ENCODE data around the gene TNRC6A. TPM values are rescaled to one million over a fixed set of nuclear protein-coding genes. Genes with fewer than 3 reads are reported as not detected.

Gene TNRC6A
- total and polyA plus RNA-seq, 10 of the 15 experiments (the other 5 are each of a cell fraction or from before 2014, with no cell fraction given), result 4.6 to 41.3 (median 29.7) TPM

- CTCF ChIA-PET, result interaction anchor here (1.6 kb wide), 1 partner anchor 9 kb away, joined by 4 read pairs; no protein-coding TSS in a partner anchor
- FAIRE-seq (no peak), ATAC-seq (no peak), DNase-seq (ENCODE audit: low read depth, low spot score) (no peak)
- POLR2A ChIA-PET, result no interaction called here
- in situ Hi-C loops (cut with MboI), result no loop called here
- no peaks in the 10 kb centered on the region; the same call in none of the 2 replicates for H3K79me2 ChIP-seq (ENCODE audit: control insufficient read depth, insufficient read depth, low read length)
- WGBS (ENCODE audit: insufficient coverage, insufficient replicate concordance, low lambda C conversion rate, missing lambda C conversion rate), result 86% methylated on average over 6 of the region's 6 CpGs
- BruUV-seq (replicated peaks), result no TSS peak
- H3K4me2 ChIP-seq (ENCODE audit: control insufficient read depth, insufficient read depth), result no peak overlapping the region
- no peak overlapping the region for H3K4me3 ChIP-seq
- no peak overlapping the region for H2AFZ ChIP-seq (ENCODE audit: control insufficient read depth, low read depth, low read length)
- no peak overlapping the region for H3K9ac ChIP-seq (ENCODE audit: control insufficient read depth, insufficient read depth, low read length)
- peaks cover 4 to 14% of the 10 kb centered on the region in 2 experiments for H3K36me3 ChIP-seq (ENCODE audit: control insufficient read depth in 2 of 2, insufficient read depth in 2 of 2, low read length in 1 of 2)
- RAD21 ChIA-PET (ENCODE audit: unreplicated experiment), result no interaction called here
- H3K27me3 ChIP-seq (replicated peaks in 1 of 2; ENCODE audit: control insufficient read depth in 2 of 2, insufficient read depth in 2 of 2, low read length in 1 of 2), result no peaks in the 10 kb centered on the region
- H4K20me1 ChIP-seq (ENCODE audit: control insufficient read depth, insufficient read depth), result no peaks in the 10 kb centered on the region; the same call in 1 of the 2 replicates
- no peaks in the 10 kb centered on the region for H3K4me1 ChIP-seq (ENCODE audit: control insufficient read depth, insufficient read depth, low read length)
- no peak overlapping the region for H3K27ac ChIP-seq (ENCODE audit: control insufficient read depth, insufficient read depth)
- intact Hi-C loops (cut with micrococcal nuclease; ENCODE audit: unreplicated experiment), result no loop called here
- SMC1A ChIA-PET (ENCODE audit: uncharacterized antibody, unreplicated experiment), result no interaction called here
- H3K9me3 ChIP-seq (replicated peaks; ENCODE audit: control insufficient read depth, insufficient read depth, low read length), result no peaks in the 10 kb centered on the region
- TF ChIP-seq DPF2 (IDR thresholded peaks at IDR 0.05) (no peak), SIN3A (IDR thresholded peaks at IDR 0.05; ENCODE audit: low read depth, low read length) (no peak), USF2 (IDR thresholded peaks at IDR 0.05; ENCODE audit: borderline replicate concordance, low read depth, low read length) (no peak), ATF7 (IDR thresholded peaks at IDR 0.05; ENCODE audit: low read depth) (no peak), MTA3 (IDR thresholded peaks at IDR 0.05; ENCODE audit: borderline replicate concordance, low read length) (no peak), SPI1 (IDR thresholded peaks at IDR 0.05; ENCODE audit: borderline replicate concordance, insufficient read depth, low read depth, low read length) (no peak), EP300 (IDR thresholded peaks at IDR 0.05; ENCODE audit: borderline replicate concordance in 1 of 2, control insufficient read depth in 1 of 2, low read depth in 2 of 2, low read length in 2 of 2) (no peak), NRF1 (conservative IDR thresholded peaks at IDR 0.05; ENCODE audit: low read depth, low read length) (no peak), ZNF592 (IDR thresholded peaks at IDR 0.05) (no peak), CHD2 (IDR thresholded peaks at IDR 0.05; ENCODE audit: borderline replicate concordance, low read depth, low read length) (no peak), NFXL1 (IDR thresholded peaks at IDR 0.05; ENCODE audit: borderline replicate concordance) (no peak)
- TF ChIP-seq, protein P1, sequence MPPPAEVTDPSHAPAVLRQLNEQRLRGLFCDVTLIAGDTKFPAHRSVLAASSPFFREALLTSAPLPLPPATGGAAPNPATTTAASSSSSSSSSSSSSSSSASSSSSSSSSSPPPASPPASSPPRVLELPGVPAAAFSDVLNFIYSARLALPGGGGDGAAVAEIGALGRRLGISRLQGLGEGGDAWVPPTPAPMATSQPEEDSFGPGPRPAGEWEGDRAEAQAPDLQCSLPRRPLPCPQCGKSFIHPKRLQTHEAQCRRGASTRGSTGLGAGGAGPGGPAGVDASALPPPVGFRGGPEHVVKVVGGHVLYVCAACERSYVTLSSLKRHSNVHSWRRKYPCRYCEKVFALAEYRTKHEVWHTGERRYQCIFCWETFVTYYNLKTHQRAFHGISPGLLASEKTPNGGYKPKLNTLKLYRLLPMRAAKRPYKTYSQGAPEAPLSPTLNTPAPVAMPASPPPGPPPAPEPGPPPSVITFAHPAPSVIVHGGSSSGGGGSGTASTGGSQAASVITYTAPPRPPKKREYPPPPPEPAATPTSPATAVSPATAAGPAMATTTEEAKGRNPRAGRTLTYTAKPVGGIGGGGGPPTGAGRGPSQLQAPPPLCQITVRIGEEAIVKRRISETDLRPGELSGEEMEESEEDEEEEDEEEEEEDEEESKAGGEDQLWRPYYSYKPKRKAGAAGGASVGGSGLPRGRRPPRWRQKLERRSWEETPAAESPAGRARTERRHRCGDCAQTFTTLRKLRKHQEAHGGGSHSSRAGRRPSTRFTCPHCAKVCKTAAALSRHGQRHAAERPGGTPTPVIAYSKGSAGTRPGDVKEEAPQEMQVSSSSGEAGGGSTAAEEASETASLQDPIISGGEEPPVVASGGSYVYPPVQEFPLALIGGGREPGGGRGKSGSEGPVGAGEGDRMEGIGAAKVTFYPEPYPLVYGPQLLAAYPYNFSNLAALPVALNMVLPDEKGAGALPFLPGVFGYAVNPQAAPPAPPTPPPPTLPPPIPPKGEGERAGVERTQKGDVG (CRISPR knock-in tag; IDR thresholded peaks at IDR 0.05), result no peak
Measured at GRCh38 chr16:24761526-24761925, 32.1 kb downstream of the TNRC6A start.
